AG09309 (cell line): ENCODE results near the gene ADAP1.

Experiments
- DNase-seq: peaks from one replicate; pipeline ENCODE4 v3.0.0-alpha.2; 2010; ENCODE audit warnings: low read depth
- H3K4me3 ChIP-seq: 2 replicates; pipeline ENCODE4 v1.5.1; 2011; ENCODE audit warnings: mild to moderate bottlenecking, low read depth, low read length, moderate library complexity; ENCODE audit not compliant: control insufficient read depth
- CTCF ChIP-seq: IDR thresholded peaks from 2 replicates; pipeline ENCODE4 v1.5.1; 2011; ENCODE audit warnings: mild to moderate bottlenecking, low read depth, low read length, inconsistent platforms; ENCODE audit not compliant: insufficient read depth, control insufficient read depth; ENCODE audit errors: missing control alignments

ADAP1 gene

GRCh38 chr7:986766-987751 lies 32.6 kb upstream of the ADAP1 start:
- no peak for TF ChIP-seq CTCF
- DNase-seq: no peak
- H3K4me3 ChIP-seq: no peak overlapping the region

- H3K4me3 ChIP-seq: no peak overlapping the region
- no peak for DNase-seq
- TF ChIP-seq CTCF: no peak
Observed at GRCh38 chr7:985915-986741, 31.6 kb upstream of the ADAP1 start.

- DNase-seq: no peak
- TF ChIP-seq CTCF: no peak
- H3K4me3 ChIP-seq: no peak overlapping the region
Observed at GRCh38 chr7:985127-985416, 30.6 kb upstream of the ADAP1 start.

GRCh38 chr7:984361-985126 lies 30.1 kb upstream of the ADAP1 start:
- TF ChIP-seq CTCF: no peak
- DNase-seq: no peak
- H3K4me3 ChIP-seq: no peak overlapping the region

- no peak overlapping the region for H3K4me3 ChIP-seq
- no peak for TF ChIP-seq CTCF
Observed at GRCh38 chr7:983616-984071, 29.2 kb upstream of the ADAP1 start.

GRCh38 chr7:983004-983615 lies 28.6 kb upstream of the ADAP1 start, which contains the start of gene CYP2W1:
Gene CYP2W1 (plus strand): TSS chr7:983181. CDS start chr7:983212, 31 bp downstream.
- no peak within 1 kb of the TSS for H3K4me3 ChIP-seq
- TF ChIP-seq CTCF: no peak
- DNase-seq: no peak

More at GRCh38 chr7:983616-984071, 29.2 kb upstream of the ADAP1 start:
- DNase-seq: no peak
